GM18498 (cell line): ENCODE results near the gene FARP2.
"Not testable (repeated sequence)": the region's sequence is repeated elsewhere in the genome, so short reads cannot be mapped to it uniquely, and the experiment has no call there.

Experiments used
- ATAC-seq: cut with Tn5 transposase; IDR thresholded peaks from one replicate; pipeline ENCODE4 v1.9.1; 2021; ENCODE audit warnings: mild to moderate bottlenecking, moderate library complexity; ENCODE audit not compliant: unreplicated experiment

FARP2 gene

GRCh38 chr2:241359481-241360045, 3.5 kb downstream of the FARP2 start:
- ATAC-seq: no peak

- ATAC-seq: no peak
Observed at GRCh38 chr2:241363426-241363825, 7.3 kb downstream of the FARP2 start.

DNA sequence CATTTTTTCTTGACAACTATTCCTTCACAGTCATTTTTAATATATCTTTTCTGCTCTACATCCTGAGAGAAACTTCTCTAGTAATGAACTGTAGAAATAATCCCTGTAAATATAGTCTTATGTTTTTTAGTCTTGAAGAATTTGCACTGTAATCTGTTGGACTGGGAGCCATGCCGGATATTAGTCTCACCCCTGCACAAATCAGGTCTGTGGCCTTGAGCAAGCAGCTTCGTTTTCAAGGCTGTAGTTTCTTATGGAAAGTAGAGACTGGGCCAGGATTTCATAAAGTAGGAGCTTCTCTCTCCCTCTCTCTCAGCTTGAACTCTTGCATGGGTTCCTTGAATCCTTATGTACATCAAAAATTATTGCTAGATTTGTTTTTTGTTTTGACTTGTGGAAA, 8.7 kb downstream of the FARP2 start:
- no peak for ATAC-seq

DNA sequence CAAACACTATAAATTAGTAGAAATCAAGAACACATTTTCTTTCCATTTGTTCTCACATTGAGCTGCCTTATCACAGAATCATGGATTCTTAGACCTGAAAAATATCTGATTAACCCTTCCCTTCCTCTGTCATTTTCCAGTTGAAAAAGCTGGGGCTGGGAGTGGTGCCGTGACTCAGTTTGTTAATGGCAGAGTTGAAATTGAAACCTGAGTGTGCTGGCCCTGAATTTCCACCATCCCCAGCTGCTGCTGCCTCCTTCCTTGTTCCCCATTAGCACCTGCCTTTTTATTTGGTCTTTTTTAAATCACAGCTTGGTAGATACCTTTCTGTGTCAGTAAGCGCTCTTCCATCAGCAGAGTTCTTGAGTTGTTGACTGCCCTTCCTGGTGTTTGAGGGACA, 10.6 kb downstream of the FARP2 start:
- ATAC-seq: no peak

DNA sequence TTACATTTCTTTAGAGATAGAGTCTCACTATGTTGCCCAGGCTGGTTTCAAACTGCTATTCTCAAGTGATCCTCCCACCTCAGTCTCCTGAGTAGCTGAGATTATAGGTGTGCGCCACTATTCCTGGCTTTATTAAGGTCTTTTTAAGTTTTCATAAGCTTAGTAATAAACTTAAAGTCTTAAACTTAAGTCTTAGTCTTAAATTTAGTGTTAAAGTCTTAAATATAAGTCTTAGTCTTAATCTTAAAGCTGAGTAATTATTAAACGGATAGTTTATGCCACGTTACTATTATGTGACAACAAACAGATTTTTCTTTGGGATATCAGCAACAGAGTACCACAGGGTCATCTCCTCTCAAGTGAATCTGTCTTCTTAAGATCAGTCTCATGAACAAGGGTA, 12.6 kb downstream of the FARP2 start:
- no peak for ATAC-seq

GRCh38 chr2:241372361-241372992, 16.4 kb downstream of the FARP2 start:
- no peak for ATAC-seq

DNA sequence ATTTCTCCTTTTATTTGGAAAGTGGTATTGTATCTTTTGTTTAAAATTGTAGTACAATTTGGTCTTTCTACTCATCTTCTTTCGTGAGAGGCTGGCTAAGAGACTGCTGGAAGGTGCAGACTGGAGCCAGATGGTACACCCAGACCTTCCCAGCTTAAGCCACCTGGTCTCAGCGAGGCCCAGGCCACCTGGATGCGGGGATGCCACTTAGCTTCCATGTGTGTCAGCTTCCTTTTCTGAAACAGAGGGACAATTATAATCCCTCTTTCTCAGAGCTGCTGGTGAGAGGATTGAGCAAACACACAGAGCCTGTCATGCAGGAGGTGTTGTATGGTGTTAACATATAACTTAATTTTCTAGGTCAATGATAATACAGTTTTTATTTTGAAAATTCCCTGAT, 17.4 kb downstream of the FARP2 start:
- no peak for ATAC-seq

- not testable (repeated sequence) for ATAC-seq
Observed at GRCh38 chr2:241373906-241374305, 17.8 kb downstream of the FARP2 start.

DNA sequence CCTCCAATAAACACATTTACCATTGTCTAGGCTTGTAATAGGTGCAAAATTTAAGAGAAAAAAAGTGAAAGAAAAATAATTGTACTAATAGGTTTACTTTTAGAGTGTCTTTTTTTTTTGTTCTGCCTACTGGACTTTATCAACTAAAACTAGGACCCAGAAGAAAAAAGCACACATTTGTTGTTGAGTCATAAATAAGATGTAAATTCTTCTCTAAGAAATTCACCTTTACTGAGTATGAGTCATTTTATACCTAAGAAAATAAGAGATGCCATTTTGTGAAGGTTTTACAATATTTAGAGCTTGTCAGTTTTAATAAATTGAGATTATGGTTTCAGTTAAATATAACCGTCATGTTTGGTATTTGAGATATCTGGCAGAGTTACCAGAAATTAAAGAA, 19.2 kb downstream of the FARP2 start:
- ATAC-seq: no peak

- no peak for ATAC-seq
Observed at GRCh38 chr2:241376808-241377207, 20.7 kb downstream of the FARP2 start.

GRCh38 chr2:241378816-241379215, 22.7 kb downstream of the FARP2 start:
- ATAC-seq: no peak

GRCh38 chr2:241379481-241380480, 23.7 kb downstream of the FARP2 start:
- no peak for ATAC-seq

DNA sequence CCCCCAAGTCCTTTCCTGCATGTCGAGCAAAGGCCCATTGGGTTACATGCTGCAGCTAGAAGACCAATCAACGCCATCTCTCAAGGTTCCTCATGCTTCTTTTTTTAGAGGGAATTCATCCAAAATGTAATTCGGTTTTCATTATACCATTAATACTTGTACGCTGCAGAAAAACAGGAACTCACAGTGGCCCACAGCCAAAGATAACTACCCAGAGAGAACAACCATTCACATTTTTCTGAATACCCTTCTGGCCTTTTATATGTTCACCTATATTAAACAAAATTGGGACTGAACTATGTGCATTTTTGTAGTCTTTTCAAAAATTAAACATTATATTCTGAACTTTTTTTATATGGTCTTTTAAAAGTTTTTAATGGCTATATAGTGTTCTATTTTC, 25.8 kb downstream of the FARP2 start:
- no peak for ATAC-seq

DNA sequence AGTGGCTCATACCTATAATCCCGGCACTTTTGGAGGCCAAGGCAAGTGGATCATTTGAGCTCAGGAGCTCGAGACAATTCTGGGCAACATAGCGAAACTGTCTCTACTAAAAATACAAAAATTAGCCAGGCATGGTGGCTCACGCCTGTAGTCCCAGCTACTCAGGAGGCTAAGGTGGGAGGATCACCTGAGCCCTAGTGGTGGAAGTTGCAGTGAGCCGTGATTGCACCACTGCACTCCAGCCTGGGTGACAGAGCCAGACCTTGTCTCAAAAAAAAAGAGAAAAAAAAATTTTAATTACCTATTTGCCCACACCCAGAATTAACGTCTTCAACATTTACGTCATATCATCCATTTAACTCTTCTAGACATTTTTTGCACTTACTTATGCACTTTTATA, 29.4 kb downstream of the FARP2 start:
- ATAC-seq: not testable (repeated sequence)

DNA sequence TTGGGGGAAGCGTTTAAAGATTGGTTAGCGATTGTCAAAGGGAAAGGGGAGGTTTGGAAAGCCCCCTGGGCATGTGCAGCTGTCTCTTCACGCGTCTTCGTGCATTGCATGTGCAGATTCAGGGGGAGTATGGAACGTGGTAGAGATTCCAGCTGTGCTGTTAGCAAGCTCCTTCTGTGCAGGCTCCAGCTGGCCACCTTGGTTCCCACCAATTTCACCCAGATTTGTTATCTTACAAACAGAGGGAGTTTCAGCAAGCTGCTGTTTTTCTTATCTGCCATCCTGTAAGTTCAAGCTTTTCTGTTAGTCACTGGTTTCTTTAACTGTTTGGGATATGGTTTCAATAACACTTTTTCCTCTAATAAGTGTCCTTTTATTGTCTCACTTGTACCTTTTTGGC, 30.4 kb downstream of the FARP2 start:
- ATAC-seq: no peak

- no peak for ATAC-seq
Observed at GRCh38 chr2:241389697-241390096, 33.6 kb downstream of the FARP2 start.

- ATAC-seq: peak; percentile 48
Observed at GRCh38 chr2:241390301-241391206, 34.5 kb downstream of the FARP2 start.

GRCh38 chr2:241391892-241392665, 36.0 kb downstream of the FARP2 start:
- no peak for ATAC-seq

GRCh38 chr2:241392753-241393152, 36.7 kb downstream of the FARP2 start:
- not testable (repeated sequence) for ATAC-seq
